ENCODE measurements around the gene ADSS1. TPM values are rescaled to one million over a fixed set of nuclear protein-coding genes. Genes with fewer than 3 reads are reported as not detected.

ADSS1 gene
- total RNA-seq, 2 donors from 2014 or later = 18.3 to 44.4 TPM

DNA sequence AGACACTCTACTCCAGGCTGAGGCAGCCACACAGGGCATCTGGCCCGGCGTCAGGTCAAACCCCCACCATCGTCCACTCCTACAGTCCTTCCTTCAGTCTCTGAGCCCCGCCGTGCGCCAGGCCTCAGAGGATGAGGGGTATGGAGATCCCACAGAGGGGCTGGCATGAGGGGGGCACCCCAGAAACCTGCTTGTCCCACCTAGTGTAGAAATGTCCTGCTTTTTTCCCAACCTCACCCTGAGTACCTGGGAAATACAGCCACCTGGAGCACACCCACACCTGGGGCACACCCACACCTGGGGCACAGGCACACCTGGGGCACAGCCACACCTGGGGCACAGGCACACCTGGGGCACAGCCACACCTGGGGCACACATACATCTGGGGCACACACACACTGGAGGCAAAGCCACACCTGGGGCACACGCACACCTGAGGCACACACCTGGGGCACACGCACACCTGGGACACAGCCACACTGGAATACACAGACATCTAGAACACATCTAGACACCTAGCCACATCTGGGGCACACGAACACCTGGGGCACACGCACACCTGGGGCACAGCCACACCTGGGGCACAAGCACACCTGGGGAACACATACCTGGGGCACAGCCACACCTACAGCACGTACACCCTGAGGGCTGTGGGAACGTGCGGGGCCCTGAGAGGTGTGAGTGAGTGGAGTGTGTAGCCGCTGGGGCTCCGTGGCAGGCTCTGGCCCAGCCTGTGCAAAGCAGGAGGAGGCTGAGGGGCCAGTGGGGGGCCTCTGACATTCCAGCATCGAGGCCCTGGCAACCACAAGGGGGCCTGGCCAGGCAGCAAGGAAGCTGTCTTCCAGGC, 53.2 kb downstream of the ADSS1 start:
- peak overlapping the region in 1 of 2 donors; percentile 20 for H3K27ac ChIP-seq
- TF ChIP-seq POLR2A (IDR thresholded peaks at IDR 0.05) (no peak), POLR2AphosphoS5 (IDR thresholded peaks at IDR 0.05) (no peak)
- TF ChIP-seq, protein P1, sequence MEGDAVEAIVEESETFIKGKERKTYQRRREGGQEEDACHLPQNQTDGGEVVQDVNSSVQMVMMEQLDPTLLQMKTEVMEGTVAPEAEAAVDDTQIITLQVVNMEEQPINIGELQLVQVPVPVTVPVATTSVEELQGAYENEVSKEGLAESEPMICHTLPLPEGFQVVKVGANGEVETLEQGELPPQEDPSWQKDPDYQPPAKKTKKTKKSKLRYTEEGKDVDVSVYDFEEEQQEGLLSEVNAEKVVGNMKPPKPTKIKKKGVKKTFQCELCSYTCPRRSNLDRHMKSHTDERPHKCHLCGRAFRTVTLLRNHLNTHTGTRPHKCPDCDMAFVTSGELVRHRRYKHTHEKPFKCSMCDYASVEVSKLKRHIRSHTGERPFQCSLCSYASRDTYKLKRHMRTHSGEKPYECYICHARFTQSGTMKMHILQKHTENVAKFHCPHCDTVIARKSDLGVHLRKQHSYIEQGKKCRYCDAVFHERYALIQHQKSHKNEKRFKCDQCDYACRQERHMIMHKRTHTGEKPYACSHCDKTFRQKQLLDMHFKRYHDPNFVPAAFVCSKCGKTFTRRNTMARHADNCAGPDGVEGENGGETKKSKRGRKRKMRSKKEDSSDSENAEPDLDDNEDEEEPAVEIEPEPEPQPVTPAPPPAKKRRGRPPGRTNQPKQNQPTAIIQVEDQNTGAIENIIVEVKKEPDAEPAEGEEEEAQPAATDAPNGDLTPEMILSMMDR (IDR thresholded peaks at IDR 0.05) = no peak
- H3K27me3 ChIP-seq (replicated peaks; ENCODE audit: insufficient read depth) = no peaks in the 10 kb centered on the region
- DNase-seq (ENCODE audit: low spot score) = no peak
- peaks cover 20% of the 10 kb centered on the region for H3K4me1 ChIP-seq (replicated peaks)
- WGBS = 82% methylated on average over 16 of the region's 16 CpGs
- no peak overlapping the region for H3K4me3 ChIP-seq
- no peaks in the 10 kb centered on the region for H3K9me3 ChIP-seq
- peaks cover 0 to 10% of the 10 kb centered on the region in 2 donors for H3K36me3 ChIP-seq
- intact Hi-C loops (cut with DNase I) = no loop called here

DNA sequence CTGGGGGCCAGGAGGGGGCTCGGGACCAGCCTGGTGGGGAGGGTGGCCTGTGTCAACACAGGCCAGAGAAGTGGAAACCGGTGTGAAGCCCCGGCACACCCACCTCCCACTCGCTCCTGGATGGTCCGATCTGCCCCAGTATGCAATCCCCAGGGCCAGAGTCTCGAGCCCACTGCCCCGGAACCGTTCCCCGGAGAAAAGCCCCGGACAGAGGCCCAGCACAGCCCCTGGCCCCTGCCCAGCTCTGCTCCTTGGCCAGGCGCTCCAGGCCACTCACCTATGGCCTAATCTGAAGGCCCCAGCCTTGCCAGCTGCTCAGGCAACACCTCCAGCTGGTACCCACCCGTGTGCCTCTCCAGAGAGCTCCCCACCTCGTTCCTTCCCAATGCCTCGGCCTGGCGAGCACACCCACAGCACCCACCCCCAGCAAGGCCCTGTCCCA, 53.8 kb downstream of the ADSS1 start:
- intact Hi-C loops (cut with DNase I) = no loop called here
- H3K36me3 ChIP-seq = peaks cover 0 to 5% of the 10 kb centered on the region in 2 donors
- no peak for DNase-seq (ENCODE audit: low spot score)
- H3K27ac ChIP-seq = no peak overlapping the region
- TF ChIP-seq, protein P1 (IDR thresholded peaks at IDR 0.05) = no peak
- no peak for TF ChIP-seq POLR2A (IDR thresholded peaks at IDR 0.05)
- no peak for TF ChIP-seq POLR2AphosphoS5 (IDR thresholded peaks at IDR 0.05)
- peaks cover 20% of the 10 kb centered on the region for H3K4me1 ChIP-seq (replicated peaks)
- H3K9me3 ChIP-seq = no peaks in the 10 kb centered on the region
- H3K27me3 ChIP-seq (replicated peaks; ENCODE audit: insufficient read depth) = no peaks in the 10 kb centered on the region
- no peak overlapping the region for H3K4me3 ChIP-seq
- WGBS = 76% methylated on average over 15 of the region's 15 CpGs

DNA sequence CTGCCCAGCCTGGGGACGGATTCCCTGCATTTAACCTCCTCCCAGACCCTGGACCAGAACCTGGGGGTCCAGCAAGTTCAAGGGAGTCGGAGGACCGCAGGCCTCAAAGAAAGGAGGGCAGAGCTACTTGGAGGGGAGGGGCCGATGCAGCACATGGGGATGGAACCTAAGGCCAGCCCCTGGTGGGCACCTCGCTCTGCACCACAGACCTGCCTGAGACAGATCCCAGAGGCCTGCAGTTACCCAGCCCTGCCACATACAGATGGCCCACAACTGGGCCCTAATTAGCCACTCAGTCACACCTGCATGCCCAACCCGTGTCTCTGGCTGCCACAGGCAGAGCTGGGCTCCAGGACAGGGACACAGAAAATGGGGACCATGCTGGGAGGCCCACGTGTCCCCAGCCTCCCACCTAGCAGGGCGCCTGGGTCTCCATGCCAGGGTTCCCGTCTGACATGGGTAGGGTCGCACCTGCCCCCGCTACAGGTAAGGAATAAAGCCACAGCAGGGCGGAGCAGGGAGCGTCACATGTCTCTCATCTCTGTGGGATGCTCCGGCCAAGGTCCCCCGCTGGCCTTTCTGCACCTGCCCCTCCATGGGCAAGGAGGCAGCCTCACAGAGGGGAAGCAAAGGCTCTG, 54.8 kb downstream of the ADSS1 start:
- H3K36me3 ChIP-seq = no peaks in the 10 kb centered on the region
- no peaks in the 10 kb centered on the region for H3K27me3 ChIP-seq (replicated peaks; ENCODE audit: insufficient read depth)
- intact Hi-C loops (cut with DNase I) = no loop called here
- no peak overlapping the region for H3K27ac ChIP-seq
- WGBS = 85% methylated on average over 13 of the region's 15 CpGs
- no peak for DNase-seq (ENCODE audit: low spot score)
- TF ChIP-seq POLR2AphosphoS5 (IDR thresholded peaks at IDR 0.05) (no peak), POLR2A (IDR thresholded peaks at IDR 0.05) (no peak)
- TF ChIP-seq, protein P1 (IDR thresholded peaks at IDR 0.05) = no peak
- H3K9me3 ChIP-seq = no peaks in the 10 kb centered on the region
- H3K4me3 ChIP-seq = no peak overlapping the region
- peaks cover 16% of the 10 kb centered on the region for H3K4me1 ChIP-seq (replicated peaks)

DNA sequence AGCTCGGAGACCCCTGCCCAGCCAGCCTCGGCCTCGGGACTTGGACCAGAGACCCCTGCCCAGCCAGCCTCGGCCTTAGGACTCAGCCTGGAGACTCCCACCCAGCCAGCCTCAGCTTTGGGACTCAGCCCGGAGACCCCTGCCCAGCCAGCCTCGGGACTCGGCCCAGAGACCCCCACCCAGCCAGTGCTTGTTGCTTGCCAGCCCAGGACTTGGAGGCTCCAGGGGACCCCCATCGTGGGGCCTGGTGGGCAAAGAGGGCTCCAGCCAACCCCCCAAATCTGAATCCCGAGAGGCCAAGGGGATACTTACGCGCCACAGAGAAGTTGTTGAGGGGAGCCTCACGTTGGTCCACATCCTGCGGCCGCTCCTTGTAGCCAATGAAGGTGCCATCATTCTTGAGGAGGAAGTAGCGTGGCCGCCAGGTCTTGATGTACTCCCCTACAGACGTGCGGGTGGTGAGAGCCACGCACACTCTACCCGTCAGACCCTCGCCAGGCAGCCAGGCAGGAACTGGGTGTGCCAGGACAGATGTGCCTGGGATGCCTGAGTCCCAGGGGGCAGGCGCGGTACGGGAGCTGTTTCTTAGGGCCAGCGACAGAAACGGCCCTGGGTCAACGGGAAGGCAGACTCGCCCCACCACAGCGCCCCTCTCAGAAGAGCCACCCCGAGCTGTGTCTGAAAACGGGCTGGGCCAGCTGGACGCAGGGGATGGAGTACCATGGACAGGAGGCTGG, 55.9 kb downstream of the ADSS1 start:
- no peak overlapping the region for H3K27ac ChIP-seq
- H3K9me3 ChIP-seq = no peaks in the 10 kb centered on the region
- no peaks in the 10 kb centered on the region for H3K27me3 ChIP-seq (replicated peaks; ENCODE audit: insufficient read depth)
- no peak overlapping the region for H3K4me3 ChIP-seq
- no peaks in the 10 kb centered on the region for H3K36me3 ChIP-seq
- WGBS = 92% methylated on average over 30 of the region's 32 CpGs
- TF ChIP-seq, protein P1 (IDR thresholded peaks at IDR 0.05) = no peak
- TF ChIP-seq POLR2A (IDR thresholded peaks at IDR 0.05) = no peak
- no peak for TF ChIP-seq POLR2AphosphoS5 (IDR thresholded peaks at IDR 0.05)
- intact Hi-C loops (cut with DNase I) = no loop called here
- peaks cover 10% of the 10 kb centered on the region for H3K4me1 ChIP-seq (replicated peaks)
- no peak for DNase-seq (ENCODE audit: low spot score)
